ENCODE data around the gene CDC42BPA.
A peak's percentile ranks its signal among the peaks of the same experiment; 100 is the strongest.

CDC42BPA gene

DNA sequence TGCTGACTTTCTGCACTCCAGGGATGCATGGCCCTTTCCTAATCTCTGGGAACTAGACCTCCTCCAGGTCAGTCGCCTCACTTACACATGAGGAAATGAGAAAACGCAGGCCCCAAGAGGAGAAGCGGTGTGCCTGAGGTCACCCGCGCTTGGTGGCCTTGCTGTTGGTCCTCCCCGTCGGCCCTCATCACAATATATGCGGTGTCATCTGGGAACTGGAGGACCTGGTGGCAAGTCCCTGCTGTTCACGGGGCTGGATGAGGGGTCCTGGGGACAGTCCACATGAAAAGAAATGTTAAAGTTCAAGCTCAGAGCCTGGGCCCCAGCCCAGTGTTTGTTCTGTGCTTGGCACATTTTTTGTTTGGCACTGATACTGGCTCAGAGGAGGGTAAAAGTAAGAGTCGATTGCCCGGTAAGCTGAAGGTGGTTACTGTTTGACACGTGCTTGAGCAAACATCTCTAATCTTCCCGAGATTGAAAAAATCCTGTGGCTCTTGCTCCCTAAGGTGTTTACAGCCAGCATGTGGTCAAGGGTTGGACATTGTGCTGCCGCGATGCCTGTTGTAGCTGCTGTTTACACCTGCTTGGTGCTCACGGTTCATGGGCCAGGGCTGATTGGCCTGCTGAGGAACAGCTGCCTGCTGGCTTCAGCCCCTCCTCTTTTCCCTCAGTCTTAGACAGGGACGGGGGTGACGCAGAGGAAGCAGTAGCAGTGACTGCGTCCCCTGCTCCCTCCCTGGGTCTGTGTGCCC lies 373.0 kb downstream of the CDC42BPA start:
- no peak for DNase-seq (ENCODE audit: low read depth in 2 of 2)

DNA sequence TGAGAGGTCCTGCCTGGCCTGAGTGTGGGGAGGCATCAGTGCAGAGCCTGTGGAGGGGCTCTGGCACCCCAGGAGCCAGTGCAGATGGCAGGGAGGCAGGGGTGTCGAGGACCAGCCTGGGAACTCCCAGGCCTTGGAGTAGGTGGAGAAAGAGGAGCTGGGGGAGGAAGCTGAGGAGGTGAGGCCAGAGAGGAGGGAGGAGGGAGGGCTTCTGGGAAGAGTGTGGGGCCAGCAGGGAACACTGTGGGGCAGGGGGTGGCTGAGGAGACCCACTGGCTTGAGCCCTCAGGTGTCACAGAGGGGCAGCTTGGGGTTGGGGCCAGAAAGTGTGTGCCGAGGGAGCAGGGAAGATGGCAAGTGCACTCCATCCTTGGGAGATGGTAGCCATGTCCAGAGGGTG lies 374.4 kb downstream of the CDC42BPA start:
- no peak for DNase-seq (ENCODE audit: low read depth in 2 of 2)

DNA sequence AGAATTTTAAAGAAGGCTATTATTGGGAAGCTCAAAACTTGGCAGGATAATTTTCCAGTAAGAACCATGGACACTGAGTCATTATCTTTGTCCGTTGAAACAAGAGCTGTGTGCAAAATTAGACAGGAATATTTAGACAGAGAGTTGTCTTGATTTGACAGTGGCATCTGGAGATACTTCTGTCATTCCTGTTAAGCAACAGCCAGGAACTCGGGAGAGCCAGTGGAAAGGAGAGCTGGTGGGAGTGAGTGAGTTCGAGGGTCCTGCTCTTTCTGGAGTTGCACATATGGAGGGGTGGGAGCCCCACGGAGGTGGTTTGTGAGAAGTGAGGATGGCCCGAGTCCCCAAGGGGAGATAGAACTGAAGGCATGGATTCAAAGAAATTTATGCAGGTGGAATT lies 375.1 kb downstream of the CDC42BPA start:
- no peak for DNase-seq (ENCODE audit: low read depth in 2 of 2)

DNA sequence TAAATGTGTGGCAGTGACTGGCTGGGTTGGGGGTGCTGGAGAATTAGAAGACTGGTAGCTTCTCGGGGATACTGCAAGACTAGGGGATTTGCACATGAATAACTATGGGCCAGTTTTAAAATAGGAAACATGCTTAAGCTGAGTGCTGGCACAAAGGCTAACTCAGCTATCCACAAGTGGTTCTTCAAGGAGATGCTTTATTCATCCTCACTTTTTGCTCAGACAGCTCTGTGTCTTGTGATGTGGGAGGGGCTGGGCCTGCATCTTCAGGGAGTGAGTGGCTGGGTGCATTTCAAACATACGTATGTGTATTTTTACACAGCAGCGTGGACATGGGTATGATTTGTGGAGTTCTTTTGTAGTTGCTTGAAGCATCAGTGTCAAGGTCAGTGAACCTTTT lies 375.9 kb downstream of the CDC42BPA start:
- DNase-seq (ENCODE audit: low read depth in 2 of 2) = no peak

DNA sequence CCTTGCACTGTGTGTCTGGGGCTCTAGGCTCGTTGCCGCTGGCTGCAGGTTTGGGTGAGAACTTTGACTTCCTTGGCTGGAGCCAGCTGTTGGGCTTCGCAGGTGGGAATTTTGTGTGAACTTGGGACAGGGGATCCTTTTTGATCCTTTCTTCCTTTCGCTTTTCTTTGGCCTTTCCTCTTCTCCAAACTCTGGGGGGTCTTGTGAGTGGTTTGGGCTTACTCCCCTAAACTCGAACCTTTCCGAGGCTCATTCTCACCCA lies 377.6 kb downstream of the CDC42BPA start:
- no peak for DNase-seq (ENCODE audit: low read depth in 2 of 2)

DNA sequence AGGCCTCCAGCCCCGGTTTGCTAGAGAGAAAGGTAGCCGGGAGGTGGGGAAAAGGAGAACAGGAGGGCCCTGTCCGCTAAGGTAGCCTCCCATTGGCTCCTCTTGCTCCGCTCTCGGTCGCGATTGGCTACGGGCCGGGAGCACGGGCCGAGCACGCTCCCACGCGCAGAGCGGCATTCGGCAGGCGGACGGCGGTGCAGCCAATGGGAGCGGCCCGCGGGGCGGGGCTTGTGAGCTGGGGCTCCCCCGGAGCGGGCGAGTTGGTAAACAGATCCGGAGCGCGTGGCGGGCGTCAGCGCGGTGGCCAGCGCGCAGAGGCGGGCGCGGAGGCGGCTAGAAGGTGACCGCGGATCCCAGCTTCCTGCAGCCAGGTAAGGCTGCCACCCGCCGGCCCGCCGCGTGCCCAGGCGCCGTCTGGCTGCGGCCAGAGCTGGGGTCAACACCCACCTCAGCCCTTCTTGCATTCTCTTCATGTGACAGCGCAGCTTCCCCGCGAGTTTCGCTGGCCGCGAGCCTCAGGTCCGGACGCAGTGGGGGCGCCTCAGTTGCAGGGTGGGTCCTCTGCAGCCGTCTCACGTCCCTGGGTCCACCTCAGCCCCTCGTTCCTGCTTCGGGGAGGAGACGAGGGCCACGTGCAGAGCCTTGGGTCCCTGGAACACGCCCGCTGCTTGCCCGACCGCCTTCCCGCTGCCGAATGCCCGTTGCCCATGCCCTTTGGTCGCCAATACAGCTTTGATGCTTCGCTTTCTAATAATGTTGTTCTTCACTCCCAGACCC lies 378.1 kb downstream of the CDC42BPA start, which contains the start of gene COQ8A:
COQ8A (plus strand) TSS at position 266 of the 777 bp plus-strand sequence. CDS start 21,092 bp downstream, outside the sequence.
- DNase-seq (ENCODE audit: low read depth in 2 of 2) = peak; percentile 96 to 97

All from stimulated activated CD4-positive, alpha-beta T cell treated with anti-CD3 and anti-CD28 coated beads, Interleukin-12 subunit alpha, Interleukin-12 subunit beta, amount 100 ng/mL, for 24 hours (primary cell).